NCI-H1436 (cell line): Measurements from ENCODE around the gene LSAMP.
A peak's percentile ranks its signal among the peaks of the same experiment; 100 is the strongest.

Experiments
- DNase-seq: peaks from one replicate; lab custom pipeline; 2025; lab: John Stamatoyannopoulos, UW

The LSAMP gene

DNA sequence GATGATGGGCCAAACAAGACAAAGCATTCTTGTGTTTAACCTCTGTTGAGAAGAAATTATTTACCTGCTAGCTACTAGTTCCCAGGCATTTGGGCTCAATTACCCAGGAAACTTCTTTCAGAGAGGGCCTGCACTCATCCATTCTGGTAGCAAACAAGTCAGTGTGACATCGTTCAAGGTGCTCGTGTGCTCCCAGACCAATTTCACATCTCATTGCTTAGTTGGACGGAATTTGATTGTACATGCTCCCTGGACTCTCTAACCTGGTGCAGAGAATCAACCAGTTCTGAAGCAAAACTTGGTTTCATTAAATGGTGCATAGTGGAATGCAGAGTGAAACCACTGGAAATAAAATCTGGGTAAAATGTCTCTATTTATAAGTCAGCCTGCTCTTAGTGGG lies 392.7 kb downstream of the LSAMP start:
- no peak for DNase-seq

DNA sequence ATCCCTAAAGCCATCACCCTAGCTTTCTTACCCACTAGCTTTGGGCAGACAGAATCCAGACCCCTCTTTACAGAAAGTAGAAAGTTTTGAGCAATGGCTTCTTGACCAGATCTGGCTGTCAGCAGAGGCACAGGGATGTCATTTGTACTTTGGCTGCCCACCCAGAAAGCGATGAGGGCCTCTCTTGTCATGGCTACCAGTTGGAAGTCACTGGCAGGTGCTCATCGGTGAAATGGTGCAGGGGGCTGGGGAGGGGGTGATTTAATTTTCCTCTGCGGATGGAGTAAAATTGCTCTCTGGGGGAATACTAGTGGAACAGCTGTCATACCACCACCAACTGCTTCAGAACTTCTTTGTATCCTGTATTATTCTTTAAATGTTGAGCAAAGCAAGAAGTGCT lies 393.7 kb downstream of the LSAMP start:
- DNase-seq, result peak; percentile 37

DNA sequence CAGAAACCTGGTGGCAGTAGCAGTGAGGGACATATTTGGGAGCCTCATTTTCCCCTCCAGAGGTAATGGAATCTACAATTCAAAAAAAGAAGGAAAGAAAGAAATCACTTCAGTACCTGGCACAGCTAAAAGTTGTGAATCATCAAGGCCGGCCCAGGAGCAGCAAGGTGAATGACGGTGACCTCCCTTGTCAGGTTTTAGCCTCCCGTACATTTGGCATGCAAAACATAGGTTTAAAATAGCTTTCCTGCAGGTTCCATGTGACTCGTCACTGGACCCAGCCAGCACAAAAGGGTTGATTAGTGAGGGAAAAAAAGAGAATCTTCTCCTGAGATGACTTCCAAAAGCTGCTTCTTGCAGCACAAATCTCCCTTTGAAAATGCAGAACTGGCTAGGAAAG lies 394.2 kb downstream of the LSAMP start:
- DNase-seq, result no peak

DNA sequence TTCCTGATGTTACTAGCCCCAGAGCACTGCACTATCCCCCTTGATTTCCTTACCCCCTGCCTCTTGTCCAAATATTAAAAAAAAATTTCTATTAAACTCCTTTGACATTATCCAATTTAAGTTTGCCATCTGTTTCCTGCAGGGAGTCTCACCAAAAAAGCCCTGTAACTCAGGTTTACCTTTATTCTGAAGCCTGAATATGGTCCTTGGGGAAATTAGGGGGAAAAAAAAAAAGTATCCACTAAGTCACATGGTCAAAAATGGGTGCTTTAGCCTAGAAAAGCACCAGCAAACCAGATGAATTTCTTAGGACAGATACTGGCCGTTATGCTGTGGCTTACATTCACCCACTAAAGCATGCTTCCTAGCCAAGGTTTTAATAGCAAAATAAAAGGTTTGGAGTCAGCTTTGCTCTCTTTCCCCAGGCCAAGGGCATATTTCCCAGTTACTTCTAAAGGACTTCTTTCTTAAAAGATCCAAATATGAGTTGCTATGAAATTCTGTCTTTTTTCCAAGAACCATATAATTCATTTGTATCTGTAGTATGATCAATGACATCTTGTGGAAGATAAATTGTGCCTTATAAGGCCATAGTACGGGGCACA lies 394.9 kb downstream of the LSAMP start:
- no peak for DNase-seq

DNA sequence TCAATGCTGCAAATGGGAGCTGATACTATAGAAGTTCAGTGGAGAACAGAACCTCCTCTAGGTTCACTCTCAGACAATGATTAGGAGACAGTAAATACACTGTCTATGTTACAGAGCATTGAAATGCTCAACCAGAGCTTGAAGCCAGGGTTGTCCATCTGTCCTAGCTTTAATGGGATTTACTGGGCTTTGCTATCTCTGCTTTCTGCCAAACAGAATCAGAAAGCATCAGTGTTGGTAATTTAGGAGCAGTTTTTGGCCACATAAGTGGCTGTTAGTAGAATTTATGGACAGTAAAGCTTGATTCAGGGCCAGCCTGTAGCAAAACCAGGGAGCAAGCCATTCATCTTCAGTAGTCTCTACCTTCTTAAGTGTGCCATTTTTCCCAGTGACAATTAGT lies 396.3 kb downstream of the LSAMP start:
- DNase-seq, result no peak

DNA sequence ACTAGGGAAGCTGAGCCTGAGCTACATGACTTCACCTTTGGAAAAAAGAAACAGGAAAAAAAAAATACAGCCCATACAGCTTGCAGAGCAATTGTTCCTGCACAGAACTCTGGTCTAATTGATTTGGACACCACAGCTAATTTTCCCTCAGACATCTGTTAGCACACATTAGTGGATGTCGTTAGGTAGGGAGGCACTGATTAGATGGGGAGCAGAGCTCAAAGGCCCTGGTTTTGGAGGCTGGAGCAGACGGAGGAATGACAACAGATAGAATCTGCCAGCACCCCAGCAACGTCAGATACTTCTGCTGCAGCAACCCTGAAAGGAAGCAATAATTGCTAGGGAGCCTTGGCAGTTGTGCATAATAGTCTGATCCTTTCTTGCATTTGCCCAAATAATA lies 398.9 kb downstream of the LSAMP start:
- DNase-seq, result no peak

DNA sequence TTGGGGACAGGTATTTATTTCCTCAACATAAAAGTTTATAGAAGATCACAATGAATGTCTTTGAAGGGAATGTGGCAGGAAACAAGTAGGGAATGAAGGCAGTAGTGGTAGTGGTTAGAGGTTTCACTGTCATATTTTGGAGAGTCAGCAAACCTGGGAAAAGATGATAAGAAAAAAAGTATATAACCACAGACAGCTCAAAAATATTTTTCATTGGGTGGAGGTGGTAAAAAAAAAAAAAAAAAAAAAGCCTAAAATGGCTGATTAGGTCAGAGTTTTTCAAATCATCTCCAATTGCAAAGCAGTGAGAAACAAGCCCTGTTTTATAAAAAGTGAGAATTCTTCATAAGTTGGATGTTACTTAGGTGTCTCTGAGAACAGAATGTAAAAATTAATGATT lies 400.0 kb downstream of the LSAMP start:
- DNase-seq, result no peak

DNA sequence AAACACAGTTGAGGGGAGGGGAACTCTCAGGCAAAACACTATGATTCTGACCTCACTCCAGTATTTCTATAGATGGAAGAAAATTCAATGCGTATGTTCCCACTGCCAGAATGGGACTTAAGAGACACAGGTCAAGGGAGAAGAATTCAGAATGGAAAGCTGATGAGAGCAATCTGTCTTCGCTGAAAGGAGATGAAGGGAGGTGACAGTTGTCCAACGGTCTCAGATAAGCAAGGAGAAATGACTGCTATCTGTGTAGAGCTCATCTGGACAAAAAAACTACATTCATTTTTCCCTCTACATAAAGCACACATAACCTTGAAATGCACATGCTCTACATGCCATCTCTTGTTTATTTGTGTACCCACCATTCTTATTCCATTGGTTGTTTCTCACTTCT lies 405.1 kb downstream of the LSAMP start:
- no peak for DNase-seq

DNA sequence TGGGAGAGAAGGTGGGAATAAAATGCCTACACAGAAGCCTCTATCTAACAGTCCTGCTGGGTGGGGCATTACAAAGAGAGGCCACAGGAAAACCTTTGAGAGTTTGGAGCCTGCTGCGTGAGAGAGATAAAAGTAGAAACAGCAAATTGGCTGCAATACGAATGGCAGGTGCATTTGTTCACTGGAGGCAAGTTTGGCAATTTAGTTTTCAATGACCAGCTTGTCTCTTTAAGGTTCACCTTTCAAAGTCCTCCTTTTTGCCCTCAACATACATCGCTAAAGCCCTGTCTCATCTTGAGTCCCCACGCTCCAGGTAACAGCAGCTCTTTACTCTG lies 405.7 kb downstream of the LSAMP start:
- DNase-seq, result no peak

DNA sequence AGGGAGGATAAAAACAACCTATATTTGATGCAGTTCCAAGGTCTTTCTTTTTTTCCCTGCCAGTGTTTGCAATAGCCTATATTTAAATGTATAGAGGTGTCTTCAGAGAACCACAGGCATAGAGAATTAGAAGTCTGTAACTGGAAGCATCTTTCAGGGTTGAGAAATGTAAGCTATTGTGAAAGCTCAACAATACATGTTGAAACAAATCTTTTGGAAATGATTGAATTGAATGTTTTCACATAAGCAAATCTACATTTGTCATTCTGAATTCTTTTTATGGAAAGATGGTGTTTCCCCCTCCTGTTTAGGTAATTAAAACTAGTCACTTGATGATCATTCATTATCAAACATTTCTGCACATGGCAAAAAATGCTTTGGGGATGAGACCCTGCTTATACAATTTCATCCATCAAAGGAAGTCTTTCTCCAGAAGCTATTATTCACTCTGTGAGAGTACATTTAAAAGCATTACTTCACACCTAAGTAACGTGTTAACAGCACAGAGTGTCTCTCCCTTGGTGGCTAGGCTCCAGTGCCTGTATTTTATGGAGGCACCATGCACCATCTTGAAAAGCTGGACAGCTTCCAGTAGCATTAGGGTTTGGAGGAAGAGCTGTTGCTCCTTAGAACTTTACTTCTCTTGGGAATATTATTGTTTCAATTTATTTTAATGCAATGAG lies 406.2 kb downstream of the LSAMP start:
- DNase-seq, result no peak

DNA sequence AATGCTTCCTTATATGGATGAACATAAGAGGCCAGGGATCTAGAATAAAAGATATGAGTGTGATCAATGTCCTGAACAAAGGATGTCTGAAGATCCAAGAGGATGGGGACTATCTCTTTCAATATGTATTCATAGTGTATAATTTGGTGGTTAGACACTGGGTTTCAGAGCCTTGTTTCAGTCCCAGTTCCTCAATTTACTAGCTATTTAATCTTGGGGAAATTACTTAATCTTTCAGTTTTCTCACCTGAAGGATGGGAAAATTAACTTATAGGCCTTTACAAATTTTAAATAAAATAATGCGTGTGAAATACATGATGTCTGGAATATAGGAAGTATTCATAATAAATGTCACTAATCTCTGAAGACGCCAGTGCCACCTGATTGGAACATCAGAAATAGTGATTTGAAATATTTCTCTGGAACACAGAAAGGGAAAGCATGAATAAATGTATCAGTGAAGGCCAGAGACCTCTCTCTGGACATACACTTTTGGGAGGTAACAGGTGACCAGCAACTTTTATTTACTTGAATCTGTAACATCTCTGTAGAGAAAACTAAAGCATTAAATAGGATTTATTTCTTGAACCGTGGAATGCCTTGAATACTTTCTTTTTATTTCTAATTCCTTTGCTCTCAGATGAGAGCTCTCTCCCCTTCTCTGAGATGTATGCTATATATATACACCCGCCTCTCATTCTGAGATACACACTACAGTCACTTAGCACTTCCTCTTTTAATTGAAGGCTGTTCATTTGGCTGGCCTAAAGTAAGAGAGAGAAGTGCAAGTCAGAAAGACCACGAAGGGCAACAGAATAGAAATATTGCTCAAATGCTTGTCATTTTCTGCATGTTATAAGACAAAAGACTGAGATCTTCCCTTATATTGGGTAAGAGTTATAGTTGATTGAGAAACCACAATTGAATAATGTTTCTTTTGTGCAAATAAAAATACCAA lies 407.1 kb downstream of the LSAMP start:
- no peak for DNase-seq

DNA sequence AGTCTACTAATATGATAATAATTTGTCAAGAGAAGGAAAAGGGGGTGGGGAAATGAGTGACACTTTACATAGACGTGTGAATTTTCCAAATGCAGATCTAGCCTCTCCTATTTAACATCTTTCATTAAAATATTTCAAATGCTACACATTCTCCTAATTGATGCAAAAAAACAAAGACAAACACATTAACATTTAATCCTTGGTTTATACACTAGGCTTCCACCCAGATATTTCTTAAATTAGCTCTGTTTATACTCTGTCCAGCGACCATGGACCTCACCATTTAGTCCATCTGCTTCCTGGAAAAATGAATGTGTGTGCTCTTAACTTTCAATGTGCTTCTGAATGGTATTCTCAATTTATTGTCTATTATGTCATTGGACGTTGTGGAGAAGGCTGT lies 409.9 kb downstream of the LSAMP start:
- no peak for DNase-seq

DNA sequence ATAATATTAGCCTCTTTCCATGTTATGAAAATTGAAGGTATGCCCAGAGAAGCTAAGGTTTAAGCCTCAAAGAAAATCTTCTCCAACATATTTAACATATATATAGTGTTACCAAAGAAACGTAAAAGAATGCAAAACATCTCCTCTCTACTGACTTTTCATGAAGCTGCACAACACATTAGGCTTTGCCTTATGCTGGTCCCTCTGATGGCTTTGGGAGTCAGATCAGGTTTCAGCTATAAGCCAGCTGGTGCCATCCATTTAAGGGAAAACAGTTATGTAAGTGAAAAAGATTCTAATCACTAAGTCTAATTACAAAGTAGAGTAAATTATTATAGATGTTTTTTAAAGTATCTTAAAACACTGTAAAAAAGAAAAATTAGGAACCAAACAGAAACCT lies 410.5 kb downstream of the LSAMP start:
- DNase-seq, result peak; percentile 20

DNA sequence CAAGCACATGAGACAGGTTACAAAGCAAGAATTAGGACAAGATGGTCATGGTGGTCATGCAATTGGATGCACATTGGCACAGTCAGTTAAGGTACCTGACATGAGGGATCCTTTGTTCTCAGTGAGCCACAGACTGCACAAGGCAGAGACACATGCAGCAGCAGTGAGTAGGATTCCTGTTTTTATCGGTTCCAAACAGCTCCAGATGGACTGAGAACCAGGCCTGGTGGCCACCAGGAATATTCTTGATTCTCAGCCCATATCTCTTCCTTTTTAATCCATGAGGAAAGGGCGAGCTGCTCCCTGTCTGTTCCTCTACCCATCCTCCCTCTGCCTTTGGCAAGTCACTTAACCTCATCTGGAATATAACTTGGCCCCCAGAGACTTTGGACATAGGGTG lies 411.2 kb downstream of the LSAMP start:
- DNase-seq, result no peak

DNA sequence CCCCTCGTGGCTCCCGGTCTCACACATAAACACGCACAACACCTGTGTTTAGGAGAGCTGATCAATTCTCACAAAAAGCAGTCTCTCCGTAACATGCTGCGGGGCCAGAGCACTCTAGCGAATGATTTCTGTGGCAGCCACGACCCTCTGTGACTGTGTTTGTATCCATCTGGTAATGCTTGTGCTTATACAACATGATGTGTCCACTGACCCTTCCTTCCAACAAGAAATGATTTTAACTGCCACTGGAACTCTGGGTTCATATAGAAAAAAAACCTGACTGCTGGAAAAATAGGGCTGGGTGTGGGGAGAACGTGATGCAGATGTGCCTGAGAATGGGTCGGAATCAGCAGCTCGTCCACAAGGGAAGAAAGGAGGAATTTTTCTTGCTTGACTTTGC lies 411.8 kb downstream of the LSAMP start:
- DNase-seq, result no peak

DNA sequence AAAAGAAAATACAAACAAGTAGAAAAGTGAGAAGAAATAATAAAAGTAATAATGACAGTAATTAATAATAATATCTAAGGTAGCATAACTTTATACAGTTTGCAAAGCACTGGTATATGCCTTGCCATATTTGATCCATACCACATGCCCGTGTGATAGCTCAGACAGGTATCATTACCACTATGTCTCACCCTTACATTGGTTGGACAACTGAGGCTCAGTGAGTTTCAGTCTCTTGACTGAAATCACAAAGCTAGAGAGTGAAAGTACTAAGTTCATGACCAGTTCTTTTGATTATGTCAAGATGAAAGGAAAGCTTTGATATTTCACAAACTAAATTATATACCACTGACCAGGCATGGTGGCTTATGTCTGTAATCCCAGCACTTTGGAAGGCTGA lies 413.1 kb downstream of the LSAMP start:
- no peak for DNase-seq

DNA sequence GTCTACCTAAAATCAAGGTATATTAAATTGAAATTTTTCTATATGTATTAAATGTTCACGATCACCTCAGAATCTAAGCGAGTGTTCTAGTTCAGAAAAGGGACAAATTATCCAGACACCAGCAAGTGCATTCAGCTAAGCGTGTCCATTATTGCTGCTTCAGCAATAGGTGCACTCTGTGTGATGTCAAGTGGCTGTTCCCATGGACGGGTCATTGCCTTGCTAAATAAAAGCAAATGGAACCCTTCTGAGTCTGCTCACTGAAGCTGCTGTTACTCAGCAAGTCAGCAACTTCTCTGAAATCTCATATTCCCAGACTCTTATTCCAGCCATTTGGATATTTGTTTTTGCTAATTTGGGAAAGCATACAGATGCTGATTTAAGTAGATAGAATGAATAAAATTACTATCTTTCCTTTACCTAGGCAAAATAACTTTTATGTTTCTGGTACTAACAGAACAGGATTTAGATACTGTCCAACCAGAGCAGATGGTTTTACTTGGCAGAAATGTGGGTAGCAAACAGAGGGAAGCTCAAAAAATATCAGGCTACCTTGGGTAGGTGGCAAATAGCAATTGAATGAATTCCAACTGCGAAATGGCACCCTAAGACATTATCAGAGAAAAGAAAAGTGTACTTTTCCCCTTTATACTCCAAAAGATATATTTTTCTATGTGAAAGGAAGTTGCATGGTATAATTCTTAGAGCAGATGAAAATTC lies 415.0 kb downstream of the LSAMP start:
- no peak for DNase-seq

DNA sequence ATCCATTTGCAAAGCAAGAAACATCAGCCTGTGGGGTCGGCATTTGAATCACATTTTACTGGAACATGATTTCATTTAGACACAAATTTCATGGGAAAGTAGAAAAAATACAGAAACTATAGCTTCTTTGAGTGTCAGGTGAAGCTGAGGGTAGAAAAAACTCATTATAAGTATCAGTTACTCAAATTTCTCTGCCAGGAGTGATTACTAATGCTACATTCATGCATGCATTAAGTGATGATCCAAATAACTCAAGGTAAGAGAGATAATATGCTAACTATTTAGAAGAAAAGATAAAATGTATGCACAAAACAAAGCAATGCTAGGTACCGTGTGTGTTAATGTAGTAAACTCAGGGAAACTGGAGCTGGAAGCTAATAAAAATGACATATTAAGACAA lies 416.0 kb downstream of the LSAMP start:
- DNase-seq, result no peak

DNA sequence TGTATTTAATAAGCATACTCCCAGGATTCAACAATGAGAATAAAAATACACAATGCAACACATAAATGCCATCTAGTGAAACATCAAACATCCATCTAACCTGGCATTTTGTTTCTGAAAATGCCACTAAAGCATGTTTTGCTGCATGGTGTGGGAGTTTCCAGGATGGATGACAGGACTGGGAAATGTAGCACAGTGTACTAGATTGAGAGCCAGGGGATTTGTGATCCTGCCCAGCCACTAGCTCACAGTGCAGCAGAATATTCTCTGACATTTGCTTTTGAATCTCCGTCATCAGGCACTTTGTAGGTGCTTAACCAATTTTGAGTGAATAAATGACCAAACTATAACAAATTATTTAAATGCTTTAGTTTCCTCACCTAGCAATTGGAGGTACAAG lies 417.1 kb downstream of the LSAMP start:
- no peak for DNase-seq

DNA sequence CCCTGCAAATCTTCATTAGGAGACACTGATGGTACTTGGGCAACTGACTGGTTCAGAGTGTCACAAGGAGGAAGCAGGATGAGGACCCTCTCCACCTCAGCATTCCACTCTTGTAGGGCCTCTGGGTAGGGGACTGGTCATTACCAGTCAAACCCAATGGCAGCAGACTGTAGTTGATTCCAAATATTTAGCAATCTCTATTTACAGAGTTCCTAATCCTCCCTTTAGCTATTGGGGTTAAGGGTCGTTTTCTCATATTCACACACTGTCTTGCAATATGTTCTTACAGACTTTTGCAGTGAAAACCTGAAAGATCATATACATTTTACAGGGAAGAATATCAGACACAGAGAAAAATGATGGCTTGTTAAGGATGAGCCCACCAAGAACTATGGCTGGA lies 424.3 kb downstream of the LSAMP start:
- DNase-seq, result no peak

DNA sequence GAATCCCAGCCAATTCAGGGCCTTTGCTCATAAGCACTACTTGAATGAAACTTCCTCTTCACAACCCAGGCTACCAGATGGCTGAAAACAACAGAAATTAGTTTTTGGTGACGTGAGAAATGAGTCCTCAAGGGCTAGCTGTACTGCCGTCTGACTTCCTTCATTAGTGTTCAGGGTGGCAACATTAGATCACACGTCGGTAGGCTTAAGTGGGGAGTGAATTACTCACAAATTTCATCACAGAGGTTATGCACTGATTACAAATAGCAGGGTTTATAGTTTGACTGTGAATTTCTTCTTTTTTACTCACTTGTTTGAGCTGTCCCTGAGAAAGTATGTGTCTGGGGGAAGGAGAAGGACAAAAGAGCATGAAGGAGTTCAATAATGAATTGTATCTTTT lies 424.8 kb downstream of the LSAMP start:
- DNase-seq, result peak; percentile 15

DNA sequence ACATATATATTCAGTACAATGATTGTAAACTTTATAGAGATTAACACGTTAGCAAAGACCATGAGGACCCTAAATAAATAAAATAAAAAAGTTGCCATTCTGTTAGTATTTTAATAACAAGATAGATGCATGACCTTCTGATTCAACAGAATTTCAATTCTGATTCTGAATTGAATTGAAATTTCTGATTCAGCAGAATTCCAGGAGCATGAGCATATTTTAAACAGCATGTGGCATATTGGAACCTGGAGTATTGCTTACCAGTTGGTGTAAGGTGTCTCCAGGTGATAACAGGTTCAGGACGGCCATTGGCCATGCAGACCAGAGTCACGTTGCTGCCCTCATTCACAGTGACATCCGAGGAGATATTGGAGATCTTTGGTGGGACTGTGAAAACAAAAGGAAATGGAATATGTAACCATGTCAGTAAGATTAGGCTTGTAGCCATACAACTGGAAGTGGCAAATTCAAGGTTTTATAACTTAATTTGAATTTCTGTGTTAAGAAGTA lies 426.0 kb downstream of the LSAMP start:
- DNase-seq, result no peak
